Naive thymus-derived CD4-positive, alpha-beta T cell (primary cell): ENCODE data around the gene DOCK10. TPM values are rescaled to one million over a fixed set of nuclear protein-coding genes. Genes with fewer than 3 reads are reported as not detected.

Experiments used
- ATAC-seq: fragments of 150-1000 bp; cut with Tn5 transposase; 2 replicates; pipeline ENCODE4 v1.10.0; 2021; ENCODE audit warnings: mild to moderate bottlenecking, moderate library complexity
- CTCF ChIA-PET: fragments of 350-600 bp; sonication (Branson Sonifier 250); formaldehyde crosslinking; loops from one replicate; lab custom pipeline; 2021; ENCODE audit warnings: antibody characterized with exemption; lab: Charles Lee
- POLR2A ChIA-PET: fragments of 350-600 bp; sonication (Branson Sonifier 250); formaldehyde crosslinking; loops from one replicate; lab custom pipeline; 2021; ENCODE audit warnings: antibody characterized with exemption, inconsistent platforms; lab: Charles Lee
- DNase-seq, 9 donors: peaks; one replicate each; pipeline versions ENCODE4 v3.0.0 to v3.0.0-alpha.2; 2020 to 2022; ENCODE audit warnings: mixed read lengths in 1 of 9
- H3K27ac ChIP-seq: one replicate; pipeline ENCODE4 v1.7.0; 2013; ENCODE audit warnings: mild to moderate bottlenecking, low read depth, low read length, moderate library complexity
- H3K27me3 ChIP-seq, 2 donors: one replicate each; pipeline ENCODE4 v1.7.0; 2013; ENCODE audit warnings: low read length in 2 of 2, mild to moderate bottlenecking in 2 of 2, moderate library complexity in 2 of 2; ENCODE audit not compliant: control insufficient read depth in 2 of 2, insufficient read depth in 2 of 2
- H3K36me3 ChIP-seq, 3 experiments: 1 replicate in 2 of 3; 2 replicates in 1 of 3; pipeline ENCODE4 v1.7.0; 2013; ENCODE audit warnings: low read length in 3 of 3, mild to moderate bottlenecking in 3 of 3, moderate library complexity in 1 of 3; ENCODE audit not compliant: insufficient read depth in 3 of 3, control insufficient read depth in 2 of 3
- H3K4me1 ChIP-seq, 2 donors: one replicate each; pipeline ENCODE4 v1.7.0; 2013; ENCODE audit warnings: low read length in 2 of 2, mild to moderate bottlenecking in 2 of 2, moderate library complexity in 1 of 2; ENCODE audit not compliant: control insufficient read depth in 2 of 2, insufficient read depth in 2 of 2
- H3K4me3 ChIP-seq: 2 replicates; pipeline ENCODE4 v1.7.0; 2013; ENCODE audit warnings: mild to moderate bottlenecking, low read length
- H3K9me3 ChIP-seq, 3 experiments: 1 replicate in 2 of 3; 2 replicates in 1 of 3; pipeline ENCODE4 v1.7.0; 2013; ENCODE audit warnings: low read length in 3 of 3; ENCODE audit not compliant: control insufficient read depth in 2 of 3
- H3K27ac Mint-ChIP-seq, 9 donors: one replicate each; pipeline ENCODE4 v1.8.0; 2020 to 2022; ENCODE audit warnings: mixed read lengths in 9 of 9, mild to moderate bottlenecking in 8 of 9, moderate library complexity in 5 of 9, inconsistent platforms in 2 of 9
- H3K27me3 Mint-ChIP-seq, 5 donors: one replicate each; pipeline ENCODE4 v1.8.0; 2021 to 2022; ENCODE audit warnings: mixed read lengths in 5 of 5, mild to moderate bottlenecking in 1 of 5
- H3K36me3 Mint-ChIP-seq, 5 donors: one replicate each; pipeline ENCODE4 v1.8.0; 2020 to 2022; ENCODE audit warnings: mixed read lengths in 5 of 5, mild to moderate bottlenecking in 3 of 5, inconsistent platforms in 1 of 5
- H3K4me1 Mint-ChIP-seq, 7 donors: one replicate each; pipeline ENCODE4 v1.8.0; 2020 to 2022; ENCODE audit warnings: mixed read lengths in 7 of 7, mild to moderate bottlenecking in 3 of 7, inconsistent platforms in 1 of 7
- H3K4me3 Mint-ChIP-seq, 10 donors: one replicate each; pipeline ENCODE4 v1.8.0; 2020 to 2022; ENCODE audit warnings: mild to moderate bottlenecking in 10 of 10, mixed read lengths in 10 of 10, moderate library complexity in 6 of 10, inconsistent platforms in 2 of 10
- H3K9me3 Mint-ChIP-seq, 11 donors: one replicate each; pipeline ENCODE4 v1.8.0; 2020 to 2022; ENCODE audit warnings: mixed read lengths in 11 of 11, mild to moderate bottlenecking in 4 of 11, inconsistent platforms in 1 of 11, moderate library complexity in 1 of 11
- intact Hi-C, 2 donors: fragments of 100-400 bp; cut with micrococcal nuclease; formaldehyde crosslinking; loops; one replicate each; pipeline ENCODE4 v1.15.1; 2023
- polyA plus RNA-seq, 2 donors: library from polyadenylated mRNA; unstranded; fragments of 300-500 nt; fragmentation: Illumina TruSeq; gene quantifications; one replicate each; pipeline ENCODE4 v1.2.3, GENCODE V29; 2021
- total RNA-seq, 6 experiments: library from RNA in 5 of 6; stranded (reverse) in 5 of 6; gene quantifications; 1 replicate in 5 of 6; 2 replicates in 1 of 6; pipeline ENCODE4 v1.2.3 and lab custom pipeline; 2021 to 2026

DOCK10 gene
- total and polyA plus RNA-seq, 7 experiments from 2014 or later, result 64.2 to 275 (median 211) TPM

- peaks cover 0 to 9% (median 0%) of the 10 kb centered on the region in 7 donors for H3K4me1 Mint-ChIP-seq
- H3K27me3 ChIP-seq, result no peaks in the 10 kb centered on the region
- intact Hi-C loops, result no loop called here
- DNase-seq, result no peak
- H3K36me3 Mint-ChIP-seq, result peaks cover 8 to 69% (median 66%) of the 10 kb centered on the region in 5 donors
- no peaks in the 10 kb centered on the region for H3K4me1 ChIP-seq
- no peak for ATAC-seq
- peak overlapping the region in 4 of 9 donors; percentile 28 to 60 (median 52) for H3K27ac Mint-ChIP-seq
- no peaks in the 10 kb centered on the region for H3K27me3 Mint-ChIP-seq
- no peak overlapping the region for H3K27ac ChIP-seq
- H3K36me3 ChIP-seq, result peaks cover 41 to 77% (median 48%) of the 10 kb centered on the region in 3 experiments
- POLR2A ChIA-PET, result interaction anchor here (0.8 kb wide), 1 partner anchor 41 kb away, joined by 3 read pairs; no protein-coding TSS in a partner anchor
- CTCF ChIA-PET, result no interaction called here
- H3K9me3 Mint-ChIP-seq, result peaks cover 0 to 13% (median 0%) of the 10 kb centered on the region in 11 donors
- no peak overlapping the region for H3K4me3 Mint-ChIP-seq
- H3K4me3 ChIP-seq, result no peak overlapping the region
- H3K9me3 ChIP-seq, result no peaks in the 10 kb centered on the region
These were observed 225.5 kb downstream of the DOCK10 start for GRCh38 chr2:224816816-224817215.

DNA sequence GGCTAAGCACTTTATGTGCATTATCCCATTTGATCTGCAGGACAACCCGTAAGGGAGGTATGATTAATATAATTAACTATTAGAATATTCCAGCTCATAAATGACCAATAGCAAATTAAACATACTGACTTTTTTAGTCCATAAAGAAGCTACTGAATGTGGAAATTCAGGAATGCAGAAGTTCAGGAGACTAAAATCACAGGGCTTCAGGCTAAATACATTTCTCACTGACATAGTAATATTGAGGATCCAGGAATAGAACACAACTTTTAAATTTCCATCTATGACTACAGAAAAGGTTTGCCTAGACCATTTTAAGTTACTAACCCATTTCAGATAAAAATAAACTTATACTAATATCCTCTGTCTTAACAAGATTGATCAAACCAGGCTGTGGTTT lies 228.7 kb downstream of the DOCK10 start:
- POLR2A ChIA-PET, result no interaction called here
- H3K4me1 ChIP-seq, result no peaks in the 10 kb centered on the region
- CTCF ChIA-PET, result no interaction called here
- H3K36me3 Mint-ChIP-seq, result peaks cover 5 to 65% (median 58%) of the 10 kb centered on the region in 5 donors
- no peak overlapping the region for H3K27ac Mint-ChIP-seq
- no peak for ATAC-seq
- H3K36me3 ChIP-seq, result peaks cover 32 to 57% (median 44%) of the 10 kb centered on the region in 3 experiments
- H3K27ac ChIP-seq, result no peak overlapping the region
- H3K27me3 ChIP-seq, result no peaks in the 10 kb centered on the region
- no peak overlapping the region for H3K4me3 Mint-ChIP-seq
- H3K4me3 ChIP-seq, result no peak overlapping the region
- no peak for DNase-seq
- no peaks in the 10 kb centered on the region for H3K9me3 ChIP-seq
- H3K9me3 Mint-ChIP-seq, result peaks cover 0 to 13% (median 0%) of the 10 kb centered on the region in 11 donors
- H3K4me1 Mint-ChIP-seq, result peaks cover 0 to 3% (median 0%) of the 10 kb centered on the region in 7 donors
- intact Hi-C loops, result no loop called here
- H3K27me3 Mint-ChIP-seq, result no peaks in the 10 kb centered on the region

GRCh38 chr2:224807153-224807964 lies 234.9 kb downstream of the DOCK10 start:
- Mint-ChIP-seq H3K9me3 (peaks cover 0 to 4% (median 0%) of the 10 kb centered on the region in 11 donors), H3K4me1 (peaks cover 0 to 7% (median 0%) of the 10 kb centered on the region in 7 donors), H3K4me3 (no peak overlapping the region), H3K27ac (peak overlapping the region in 7 of 9 donors; percentile 6 to 72 (median 36)), H3K36me3 (peaks cover 16 to 62% (median 39%) of the 10 kb centered on the region in 5 donors), H3K27me3 (no peaks in the 10 kb centered on the region)
- ATAC-seq (no peak), DNase-seq (no peak)
- intact Hi-C loops, result loop anchor here (1.0 to 10.0 kb wide), 3 partner anchors 195 to 855 kb away; no protein-coding TSS in a partner anchor
- H3K9me3 ChIP-seq, result no peaks in the 10 kb centered on the region
- no peaks in the 10 kb centered on the region for H3K27me3 ChIP-seq
- no peak overlapping the region for H3K27ac ChIP-seq
- CTCF ChIA-PET, result interaction anchor here (0.9 kb wide), 1 partner anchor 120 kb away, joined by 3 read pairs; no protein-coding TSS in a partner anchor
- H3K4me1 ChIP-seq, result no peaks in the 10 kb centered on the region
- H3K36me3 ChIP-seq, result peaks cover 33 to 68% (median 42%) of the 10 kb centered on the region in 3 experiments
- POLR2A ChIA-PET, result interaction anchor here (1.0 kb wide), 1 partner anchor 152 kb away, joined by 3 read pairs; no protein-coding TSS in a partner anchor
- no peak overlapping the region for H3K4me3 ChIP-seq

- DNase-seq (no peak), ATAC-seq (no peak)
- peaks cover 58 to 98% (median 71%) of the 10 kb centered on the region in 3 experiments for H3K36me3 ChIP-seq
- CTCF ChIA-PET, result no interaction called here
- H3K27me3 ChIP-seq, result no peaks in the 10 kb centered on the region
- H3K9me3 ChIP-seq, result no peaks in the 10 kb centered on the region
- H3K4me3 ChIP-seq, result no peak overlapping the region
- H3K27ac ChIP-seq, result no peak overlapping the region
- Mint-ChIP-seq H3K4me1 (peaks cover 0 to 7% (median 0%) of the 10 kb centered on the region in 7 donors), H3K27ac (no peak overlapping the region), H3K9me3 (peaks cover 0 to 2% (median 0%) of the 10 kb centered on the region in 11 donors), H3K27me3 (no peaks in the 10 kb centered on the region), H3K36me3 (peaks cover 11 to 66% (median 38%) of the 10 kb centered on the region in 5 donors), H3K4me3 (no peak overlapping the region)
- no peaks in the 10 kb centered on the region for H3K4me1 ChIP-seq
- POLR2A ChIA-PET, result no interaction called here
- intact Hi-C loops, result loop anchor here (5.0 to 10.0 kb wide), 3 partner anchors 33 to 201 kb away; no protein-coding TSS in a partner anchor
These were observed 238.3 kb downstream of the DOCK10 start for GRCh38 chr2:224803930-224804329.

- no peak overlapping the region for H3K4me3 ChIP-seq
- no peaks in the 10 kb centered on the region for H3K27me3 ChIP-seq
- H3K4me1 ChIP-seq, result no peaks in the 10 kb centered on the region
- CTCF ChIA-PET, result no interaction called here
- no peaks in the 10 kb centered on the region for H3K27me3 Mint-ChIP-seq
- H3K9me3 ChIP-seq, result no peaks in the 10 kb centered on the region
- no peak overlapping the region for H3K27ac ChIP-seq
- H3K36me3 ChIP-seq, result peaks cover 57 to 98% (median 80%) of the 10 kb centered on the region in 3 experiments
- peak overlapping the region in 4 of 9 donors; percentile 12 to 79 (median 26) for H3K27ac Mint-ChIP-seq
- ATAC-seq (no peak), DNase-seq (no peak)
- intact Hi-C loops, result loop anchor here (5.0 to 10.0 kb wide), 3 partner anchors 35 to 202 kb away; no protein-coding TSS in a partner anchor
- peaks cover 0 to 4% (median 0%) of the 10 kb centered on the region in 11 donors for H3K9me3 Mint-ChIP-seq
- POLR2A ChIA-PET, result interaction anchor here (1.2 kb wide), 1 partner anchor 36 kb away, joined by 3 read pairs; no protein-coding TSS in a partner anchor
- peaks cover 11 to 65% (median 34%) of the 10 kb centered on the region in 5 donors for H3K36me3 Mint-ChIP-seq
- H3K4me1 Mint-ChIP-seq, result peaks cover 0 to 4% (median 0%) of the 10 kb centered on the region in 7 donors
- H3K4me3 Mint-ChIP-seq, result no peak overlapping the region
These were observed 239.9 kb downstream of the DOCK10 start for GRCh38 chr2:224802407-224802806.

DNA sequence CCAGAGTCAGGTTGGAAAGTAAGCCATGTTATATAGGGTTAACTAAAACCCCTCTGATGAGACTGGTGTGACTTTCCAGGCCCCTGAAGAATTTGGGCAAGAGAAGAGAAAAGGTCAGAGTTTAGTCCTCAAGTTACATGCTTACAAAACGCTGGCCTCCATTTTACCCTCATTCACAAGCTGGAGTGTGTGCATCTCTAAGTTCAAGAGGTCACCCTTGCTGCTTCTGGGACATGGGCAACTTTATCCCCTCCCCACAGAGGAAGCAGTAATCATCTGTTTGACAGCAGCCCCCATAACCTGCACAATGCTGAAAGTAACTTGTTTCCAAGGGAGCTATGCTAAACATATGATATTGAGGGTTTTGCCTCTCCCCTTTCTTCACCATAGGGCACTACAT lies 240.9 kb downstream of the DOCK10 start:
- ATAC-seq (no peak), DNase-seq (no peak)
- no peaks in the 10 kb centered on the region for H3K27me3 Mint-ChIP-seq
- H3K4me1 Mint-ChIP-seq, result peaks cover 0 to 4% (median 0%) of the 10 kb centered on the region in 7 donors
- ChIA-PET POLR2A (no interaction called here), CTCF (no interaction called here)
- H3K9me3 Mint-ChIP-seq, result peaks cover 0 to 4% (median 0%) of the 10 kb centered on the region in 11 donors
- Histone ChIP-seq H3K4me1 (no peaks in the 10 kb centered on the region), H3K9me3 (no peaks in the 10 kb centered on the region), H3K27me3 (no peaks in the 10 kb centered on the region), H3K4me3 (no peak overlapping the region), H3K27ac (no peak overlapping the region), H3K36me3 (peaks cover 60 to 99% (median 85%) of the 10 kb centered on the region in 3 experiments)
- H3K27ac Mint-ChIP-seq, result peak overlapping the region in 3 of 9 donors; percentile 35 to 72 (median 36)
- no peak overlapping the region for H3K4me3 Mint-ChIP-seq
- H3K36me3 Mint-ChIP-seq, result peaks cover 7 to 69% (median 36%) of the 10 kb centered on the region in 5 donors
- intact Hi-C loops, result loop anchor here (5.0 to 10.0 kb wide), 3 partner anchors 36 to 203 kb away; no protein-coding TSS in a partner anchor
